Mesendoderm (in vitro differentiated cells): ENCODE measurements around the gene SPAAR.
"Not testable (repeated sequence)": the region's sequence is repeated elsewhere in the genome, so short reads cannot be mapped to it uniquely, and the experiment has no call there.

ENCODE experiments used
- DNase-seq: peaks from one replicate; pipeline ENCODE4 v3.0.0; 2013
- H2AK5ac ChIP-seq: 2 replicates; pipeline ENCODE4 v1.6.1; 2013; ENCODE audit warnings: low read length, inconsistent platforms
- H2BK120ac ChIP-seq: 2 replicates; pipeline ENCODE4 v1.6.1; 2013; ENCODE audit warnings: low read depth, mild to moderate bottlenecking, low read length, moderate library complexity, mixed read lengths
- H2BK15ac ChIP-seq: replicated peaks from 2 replicates; pipeline ENCODE4 v1.6.1; 2013; ENCODE audit warnings: low read depth, mild to moderate bottlenecking, moderate library complexity
- H2BK5ac ChIP-seq: 2 replicates; pipeline ENCODE4 v1.6.1; 2013; ENCODE audit warnings: low read length, inconsistent platforms
- H3K18ac ChIP-seq: 2 replicates; pipeline ENCODE4 v1.6.1; 2013; ENCODE audit warnings: mild to moderate bottlenecking, low read length, mixed read lengths
- H3K23ac ChIP-seq: one replicate; pipeline ENCODE4 v1.6.1; 2013; ENCODE audit warnings: low read length
- H3K27ac ChIP-seq: 2 replicates; pipeline ENCODE4 v1.5.1; 2013; ENCODE audit warnings: low read depth, mild to moderate bottlenecking, inconsistent platforms, low read length, moderate library complexity
- H3K27me3 ChIP-seq: 2 replicates; pipeline ENCODE4 v1.6.1; 2013; ENCODE audit warnings: low read length, control low read depth, mild to moderate bottlenecking, inconsistent platforms; ENCODE audit not compliant: insufficient read depth, poor library complexity
- H3K36me3 ChIP-seq: 2 replicates; pipeline ENCODE4 v1.6.1; 2013; ENCODE audit warnings: low read length, inconsistent platforms; ENCODE audit not compliant: control insufficient read depth, insufficient read depth
- H3K4ac ChIP-seq: one replicate; pipeline ENCODE4 v1.6.1; 2013; ENCODE audit warnings: low read depth, mild to moderate bottlenecking, low read length, moderate library complexity
- H3K4me1 ChIP-seq: 2 replicates; pipeline ENCODE4 v1.6.1; 2013; ENCODE audit warnings: low read depth, low read length, inconsistent platforms; ENCODE audit not compliant: control insufficient read depth
- H3K4me2 ChIP-seq: 2 replicates; pipeline ENCODE4 v1.6.1; 2013; ENCODE audit warnings: low read length
- H3K4me3 ChIP-seq: 2 replicates; pipeline ENCODE4 v1.5.1; 2013; ENCODE audit warnings: mild to moderate bottlenecking, low read length
- H3K56ac ChIP-seq: one replicate; pipeline ENCODE4 v1.6.1; 2013; ENCODE audit warnings: low read length
- H3K79me1 ChIP-seq: 2 replicates; pipeline ENCODE4 v1.6.1; 2013; ENCODE audit warnings: low read length, inconsistent platforms
- H3K79me2 ChIP-seq: 2 replicates; pipeline ENCODE4 v1.6.1; 2013; ENCODE audit warnings: mild to moderate bottlenecking, low read length; ENCODE audit not compliant: control insufficient read depth, insufficient read depth
- H3K9ac ChIP-seq: 2 replicates; pipeline ENCODE4 v1.6.1; 2013; ENCODE audit warnings: low read length, inconsistent platforms
- H4K5ac ChIP-seq: one replicate; pipeline ENCODE4 v1.6.1; 2013; ENCODE audit warnings: low read length
- H4K8ac ChIP-seq: one replicate; pipeline ENCODE4 v1.6.1; 2013; ENCODE audit warnings: low read depth, mild to moderate bottlenecking, control low read depth, low read length, moderate library complexity
- WGBS: extraction: QIAGEN DNeasy Blood & Tissue Kit; methylation state at CpG from one replicate; pipeline ENCODE4 v1.1.7; 2013; ENCODE audit warnings: low lambda C conversion rate, missing lambda C conversion rate; ENCODE audit not compliant: insufficient coverage; ENCODE audit errors: extremely low coverage; 5-methylcytosine and 5-hydroxymethylcytosine counted together

The SPAAR gene

GRCh38 chr9:35929453-35929718 lies 20.1 kb downstream of the SPAAR start:
- Histone ChIP-seq H3K23ac (no peak overlapping the region), H4K8ac (no peak overlapping the region)
- no CpG with 5 or more reads among the region's 6 CpGs for WGBS

DNA sequence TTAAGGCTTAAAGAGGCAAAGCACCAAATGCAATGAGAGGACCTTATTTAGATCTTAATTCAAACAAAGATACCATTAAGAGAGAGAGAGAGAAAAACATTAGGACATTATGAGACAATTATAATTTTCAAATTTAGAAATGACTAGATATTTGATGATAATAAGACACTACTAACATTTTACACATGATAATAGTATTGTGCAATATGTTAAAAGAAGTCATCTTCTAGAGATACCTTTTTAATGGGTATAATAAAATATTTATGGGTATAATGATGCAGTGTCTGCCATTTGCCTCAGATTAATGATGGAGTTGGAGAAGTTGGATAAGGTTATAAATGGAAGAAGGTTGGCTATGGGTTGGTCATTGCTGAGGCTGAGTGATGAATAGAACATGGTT lies 21.2 kb downstream of the SPAAR start:
- H4K5ac ChIP-seq = no peak overlapping the region
- no peak overlapping the region for H3K4me3 ChIP-seq
- no peak overlapping the region for H2BK5ac ChIP-seq
- H3K18ac ChIP-seq = no peak overlapping the region
- H3K4ac ChIP-seq = no peak overlapping the region
- H2BK120ac ChIP-seq = no peak overlapping the region
- H4K8ac ChIP-seq = no peak overlapping the region
- no peak overlapping the region for H3K56ac ChIP-seq
- H3K4me1 ChIP-seq = no peaks in the 10 kb centered on the region
- no peak overlapping the region for H3K23ac ChIP-seq
- H3K27me3 ChIP-seq = no peaks in the 10 kb centered on the region
- H3K4me2 ChIP-seq = no peak overlapping the region
- no peak for DNase-seq
- H3K79me1 ChIP-seq = no peaks in the 10 kb centered on the region
- H3K36me3 ChIP-seq = no peaks in the 10 kb centered on the region
- no peak overlapping the region for H3K27ac ChIP-seq
- no peak overlapping the region for H3K9ac ChIP-seq
- no peaks in the 10 kb centered on the region for H3K79me2 ChIP-seq
- no peak overlapping the region for H2AK5ac ChIP-seq
- no peak overlapping the region for H2BK15ac ChIP-seq

More at GRCh38 chr9:35929453-35929718, 20.1 kb downstream of the SPAAR start:
- H3K27ac ChIP-seq = no peak overlapping the region
- no peak overlapping the region for H3K56ac ChIP-seq
- no peak overlapping the region for H3K9ac ChIP-seq
- no peak overlapping the region for H2BK120ac ChIP-seq
- no peaks in the 10 kb centered on the region for H3K4me1 ChIP-seq
- no peaks in the 10 kb centered on the region for H3K36me3 ChIP-seq
- H3K79me2 ChIP-seq = no peaks in the 10 kb centered on the region
- no peak overlapping the region for H3K4me2 ChIP-seq
- no peak overlapping the region for H2AK5ac ChIP-seq
- no peak overlapping the region for H3K4ac ChIP-seq
- no peaks in the 10 kb centered on the region for H3K79me1 ChIP-seq
- H3K27me3 ChIP-seq = no peaks in the 10 kb centered on the region
- no peak overlapping the region for H3K18ac ChIP-seq
- H2BK15ac ChIP-seq = no peak overlapping the region
- no peak for DNase-seq
- H3K4me3 ChIP-seq = no peak overlapping the region
- H2BK5ac ChIP-seq = no peak overlapping the region
- H4K5ac ChIP-seq = no peak overlapping the region

DNA sequence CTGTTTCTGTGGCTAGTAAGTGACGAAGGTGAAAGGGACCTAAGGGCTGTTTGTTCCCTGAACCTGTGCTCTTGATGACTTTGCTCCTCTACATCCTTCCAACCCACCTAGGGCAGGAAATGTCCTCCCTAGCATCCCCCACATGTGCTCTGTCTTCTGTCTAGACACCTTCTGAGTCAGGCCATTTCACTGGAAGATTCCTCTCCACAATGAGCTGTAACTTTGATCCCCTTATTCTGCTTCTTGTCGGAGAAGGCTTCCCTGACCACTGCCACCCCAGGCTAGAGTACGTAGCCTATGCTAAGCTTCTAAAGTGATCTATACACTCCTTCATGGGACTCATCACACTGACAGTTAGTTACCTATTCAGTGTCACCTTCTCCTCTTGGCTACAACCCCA lies 21.7 kb downstream of the SPAAR start:
- no peak overlapping the region for H3K4ac ChIP-seq
- no peak overlapping the region for H3K56ac ChIP-seq
- H3K79me2 ChIP-seq = no peaks in the 10 kb centered on the region
- no peak overlapping the region for H2AK5ac ChIP-seq
- WGBS = no CpG with 5 or more reads among the region's 3 CpGs
- H3K27me3 ChIP-seq = no peaks in the 10 kb centered on the region
- no peak overlapping the region for H4K5ac ChIP-seq
- H3K79me1 ChIP-seq = no peaks in the 10 kb centered on the region
- H2BK15ac ChIP-seq = no peak overlapping the region
- H3K4me1 ChIP-seq = no peaks in the 10 kb centered on the region
- H3K4me2 ChIP-seq = no peak overlapping the region
- H3K36me3 ChIP-seq = no peaks in the 10 kb centered on the region
- H3K4me3 ChIP-seq = no peak overlapping the region
- no peak overlapping the region for H3K27ac ChIP-seq
- no peak overlapping the region for H3K9ac ChIP-seq
- H2BK5ac ChIP-seq = no peak overlapping the region
- no peak overlapping the region for H4K8ac ChIP-seq
- no peak for DNase-seq
- H2BK120ac ChIP-seq = no peak overlapping the region
- no peak overlapping the region for H3K23ac ChIP-seq
- H3K18ac ChIP-seq = no peak overlapping the region

GRCh38 chr9:35932735-35933134 lies 23.4 kb downstream of the SPAAR start:
- WGBS = no CpG with 5 or more reads among the region's 3 CpGs
- no peak overlapping the region for H3K27ac ChIP-seq

GRCh38 chr9:35933550-35934067 lies 24.3 kb downstream of the SPAAR start:
- no peak overlapping the region for H3K4me2 ChIP-seq
- no peak overlapping the region for H2BK15ac ChIP-seq
- H3K27ac ChIP-seq = no peak overlapping the region
- H3K9ac ChIP-seq = no peak overlapping the region
- DNase-seq = no peak
- no peak overlapping the region for H2BK120ac ChIP-seq
- H3K23ac ChIP-seq = no peak overlapping the region
- H4K8ac ChIP-seq = no peak overlapping the region
- H4K5ac ChIP-seq = no peak overlapping the region
- WGBS = no CpG with 5 or more reads among the region's 4 CpGs
- H3K18ac ChIP-seq = no peak overlapping the region
- H3K4ac ChIP-seq = no peak overlapping the region
- no peaks in the 10 kb centered on the region for H3K79me2 ChIP-seq
- H3K27me3 ChIP-seq = no peaks in the 10 kb centered on the region
- H2AK5ac ChIP-seq = no peak overlapping the region
- H3K56ac ChIP-seq = no peak overlapping the region
- no peak overlapping the region for H3K4me3 ChIP-seq
- no peaks in the 10 kb centered on the region for H3K79me1 ChIP-seq
- H3K36me3 ChIP-seq = no peaks in the 10 kb centered on the region
- no peaks in the 10 kb centered on the region for H3K4me1 ChIP-seq
- no peak overlapping the region for H2BK5ac ChIP-seq

More at GRCh38 chr9:35932735-35933134, 23.4 kb downstream of the SPAAR start:
- Histone ChIP-seq H3K27me3 (no peaks in the 10 kb centered on the region), H2BK5ac (no peak overlapping the region), H2BK120ac (no peak overlapping the region), H3K79me2 (no peaks in the 10 kb centered on the region), H3K4me1 (no peaks in the 10 kb centered on the region), H3K9ac (no peak overlapping the region), H2BK15ac (no peak overlapping the region), H3K4me3 (no peak overlapping the region), H3K36me3 (no peaks in the 10 kb centered on the region), H3K79me1 (no peaks in the 10 kb centered on the region), H3K18ac (no peak overlapping the region), H3K4ac (no peak overlapping the region), H3K23ac (no peak overlapping the region), H4K5ac (no peak overlapping the region), H2AK5ac (no peak overlapping the region), H3K4me2 (no peak overlapping the region), H3K56ac (no peak overlapping the region), H4K8ac (no peak overlapping the region)
- DNase-seq = no peak

DNA sequence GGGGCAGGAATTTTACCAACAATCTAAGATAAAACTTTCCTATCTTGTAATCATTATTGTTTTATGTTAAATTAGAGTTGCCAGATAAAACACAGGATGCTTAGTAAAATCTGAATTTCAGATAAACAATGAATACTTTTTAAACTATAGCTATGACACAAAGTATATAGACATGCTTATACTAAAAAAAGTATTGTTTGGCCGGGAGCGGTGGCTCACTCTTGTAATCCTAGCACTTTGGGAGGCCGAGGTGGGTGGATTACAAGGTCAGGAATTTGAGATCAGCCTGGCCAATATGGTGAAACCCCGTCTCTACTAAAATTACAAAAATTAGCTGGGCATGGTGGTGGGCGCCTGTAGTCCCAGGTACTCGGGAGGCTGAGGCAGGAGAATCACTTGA lies 24.8 kb downstream of the SPAAR start:
- H2BK120ac ChIP-seq, H3K23ac ChIP-seq: not testable (repeated sequence)

More for the DNA sequence above, 24.8 kb downstream of the SPAAR start:
- not testable (repeated sequence) for H2BK15ac ChIP-seq, H2AK5ac ChIP-seq, H3K79me2 ChIP-seq, H3K36me3 ChIP-seq, DNase-seq, H3K27ac ChIP-seq, H3K4me1 ChIP-seq, H2BK5ac ChIP-seq, H3K4ac ChIP-seq, H3K18ac ChIP-seq, H3K79me1 ChIP-seq, H3K9ac ChIP-seq, H4K8ac ChIP-seq, H4K5ac ChIP-seq, H3K4me3 ChIP-seq, H3K27me3 ChIP-seq, H3K4me2 ChIP-seq, H3K56ac ChIP-seq
- WGBS = no CpG with 5 or more reads among the region's 6 CpGs
